ENCODE results near the gene PNP. TPM values are rescaled to one million over a fixed set of nuclear protein-coding genes. Genes with fewer than 3 reads are reported as not detected.
A peak's percentile ranks its signal among the peaks of the same experiment; 100 is the strongest.

PNP gene
- total and polyA plus RNA-seq, 2 donors (not counting 1 experiment from before 2014, with no cell fraction given), result 6.9 to 25.7 TPM

GRCh38 chr14:20454516-20455354 lies 14.5 kb upstream of the PNP start, which contains the start of the genes APEX1 and OSGEP:
Gene APEX1, plus strand, starts transcription at chr14:20455226. Its CDS starts 420 bp downstream, at chr14:20455646.
Gene OSGEP, minus strand, starts transcription at chr14:20454812. Its CDS starts 129 bp downstream, at chr14:20454683.
- Histone ChIP-seq H3K4me2 (ENCODE audit: extremely low read depth, insufficient read depth, low read length) (peak within 1 kb of the TSS; percentile 97), H3K27ac (ENCODE audit: insufficient read depth, low read length) (peak within 1 kb of the TSS; percentile 99), H3K9me3 (ENCODE audit: control insufficient read depth, insufficient read depth, low read depth, low read length) (no peaks in the 10 kb centered on the region), H4K20me1 (ENCODE audit: control insufficient read depth, extremely low read depth, insufficient read depth, low read length) (no peaks in the 10 kb centered on the region), H3K4me1 (ENCODE audit: control insufficient read depth, extremely low read depth, insufficient read depth, low read length) (peaks cover under 1% of the 10 kb centered on the region), H3K4me3 (replicated peaks in 1 of 4; ENCODE audit: control extremely low read depth in 1 of 4, insufficient read depth in 1 of 4, low read depth in 3 of 4, low read length in 4 of 4) (peak within 1 kb of the TSS; percentile 88 to 98 (median 92)), H3K79me2 (ENCODE audit: control insufficient read depth, insufficient read depth, low read length) (peaks cover 42% of the 10 kb centered on the region), H3K36me3 (ENCODE audit: control insufficient read depth, insufficient read depth, low read length) (peaks cover 20% of the 10 kb centered on the region), H3K9ac (ENCODE audit: insufficient read depth, low read length) (peak within 1 kb of the TSS; percentile 94), H3K27me3 (ENCODE audit: control insufficient read depth, insufficient read depth, low read length) (no peaks in the 10 kb centered on the region), H2AFZ (ENCODE audit: low read length) (peak within 1 kb of the TSS; percentile 95)
- TF ChIP-seq CTCF (conservative IDR thresholded peaks at IDR 0.05 in 1 of 2, IDR thresholded peaks at IDR 0.05 in 1 of 2; ENCODE audit: low read depth in 1 of 2, low read length in 2 of 2) (no peak), EZH2 (IDR thresholded peaks at IDR 0.05; ENCODE audit: low read length, missing control alignments) (no peak)
- peak; percentile 97 to 99 for DNase-seq (ENCODE audit: low read depth in 2 of 2)

- H3K4me1 ChIP-seq (ENCODE audit: control insufficient read depth, extremely low read depth, insufficient read depth, low read length), result peaks cover 7% of the 10 kb centered on the region
- peak; percentile 89 to 90 for DNase-seq (ENCODE audit: low read depth in 2 of 2)
- H4K20me1 ChIP-seq (ENCODE audit: control insufficient read depth, extremely low read depth, insufficient read depth, low read length), result no peaks in the 10 kb centered on the region
- H2AFZ ChIP-seq (ENCODE audit: low read length), result peak overlapping the region; percentile 90
- H3K27me3 ChIP-seq (ENCODE audit: control insufficient read depth, insufficient read depth, low read length), result no peaks in the 10 kb centered on the region
- peaks cover 20% of the 10 kb centered on the region for H3K36me3 ChIP-seq (ENCODE audit: control insufficient read depth, insufficient read depth, low read length)
- H3K79me2 ChIP-seq (ENCODE audit: control insufficient read depth, insufficient read depth, low read length), result peaks cover 51% of the 10 kb centered on the region
- H3K27ac ChIP-seq (ENCODE audit: insufficient read depth, low read length), result peak overlapping the region; percentile 99
- peak overlapping the region; percentile 88 to 98 (median 92) for H3K4me3 ChIP-seq (replicated peaks in 1 of 4; ENCODE audit: control extremely low read depth in 1 of 4, insufficient read depth in 1 of 4, low read depth in 3 of 4, low read length in 4 of 4)
- TF ChIP-seq CTCF (conservative IDR thresholded peaks at IDR 0.05 in 1 of 2, IDR thresholded peaks at IDR 0.05 in 1 of 2; ENCODE audit: low read depth in 1 of 2, low read length in 2 of 2) (no peak), EZH2 (IDR thresholded peaks at IDR 0.05; ENCODE audit: low read length, missing control alignments) (no peak)
- H3K4me2 ChIP-seq (ENCODE audit: extremely low read depth, insufficient read depth, low read length), result peak overlapping the region; percentile 97
- no peaks in the 10 kb centered on the region for H3K9me3 ChIP-seq (ENCODE audit: control insufficient read depth, insufficient read depth, low read depth, low read length)
- H3K9ac ChIP-seq (ENCODE audit: insufficient read depth, low read length), result peak overlapping the region; percentile 94
Measured at GRCh38 chr14:20455355-20456300, 13.6 kb upstream of the PNP start.

Measured in fibroblast of lung (primary cell).